NB4 (cell line): ENCODE data around the gene ZDHHC1.

ENCODE experiments used
- CTCF ChIP-seq: IDR thresholded peaks from one replicate; pipeline ENCODE4 v1.5.1; 2012; ENCODE audit warnings: low read depth, low read length
- MAX ChIP-seq: IDR thresholded peaks from 2 replicates; pipeline ENCODE4 v1.6.1; 2011; ENCODE audit warnings: low read depth, low read length
- MYC ChIP-seq: IDR thresholded peaks from 2 replicates; pipeline ENCODE4 v1.6.1; 2011; ENCODE audit warnings: low read depth, low read length
- POLR2A ChIP-seq: IDR thresholded peaks from 2 replicates; pipeline ENCODE4 v1.6.1; 2011; ENCODE audit warnings: mild to moderate bottlenecking; ENCODE audit not compliant: insufficient read length; ENCODE audit errors: extremely low read depth

- TF ChIP-seq MAX, result peak; percentile 66
- peak; percentile 93 for TF ChIP-seq CTCF
- TF ChIP-seq POLR2A, result no peak
- 0 out of 2 replicates have a peak, but pooled peaks have one; percentile 32 for TF ChIP-seq MYC
These were observed 31.3 kb upstream of the ZDHHC1 start for GRCh38 chr16:67447508-67448076.
